Endodermal cell (in vitro differentiated cells): ENCODE results near the gene CIAO2B. TPM values are rescaled to one million over a fixed set of nuclear protein-coding genes. Genes with fewer than 3 reads are reported as not detected.

Experiments
- DNase-seq: peaks from one replicate; pipeline ENCODE4 v3.0.0-alpha.2; 2017
- H3K27ac ChIP-seq: 2 replicates; pipeline ENCODE4 v1.5.1; 2013; ENCODE audit warnings: mild to moderate bottlenecking, low read depth, low read length, moderate library complexity
- H3K27me3 ChIP-seq: 2 replicates; pipeline ENCODE4 v1.6.1; 2013; ENCODE audit warnings: mild to moderate bottlenecking, low read length, moderate library complexity; ENCODE audit not compliant: insufficient read depth, control insufficient read depth, poor library complexity, severe bottlenecking
- H3K36me3 ChIP-seq: 2 replicates; pipeline ENCODE4 v1.7.0; 2013; ENCODE audit warnings: mild to moderate bottlenecking, low read length, moderate library complexity; ENCODE audit not compliant: control insufficient read depth, insufficient read depth
- H3K4me1 ChIP-seq: one replicate; pipeline ENCODE4 v1.7.0; 2013; ENCODE audit warnings: low read length; ENCODE audit not compliant: control insufficient read depth, insufficient read depth
- H3K4me3 ChIP-seq: 2 replicates; pipeline ENCODE4 v1.5.1; 2013; ENCODE audit warnings: mild to moderate bottlenecking, low read length, moderate library complexity
- H3K9ac ChIP-seq: 2 replicates; pipeline ENCODE4 v1.6.1; 2013; ENCODE audit warnings: mild to moderate bottlenecking, low read length, moderate library complexity; ENCODE audit not compliant: poor library complexity, severe bottlenecking; ENCODE audit errors: extremely low read depth
- H3K9me3 ChIP-seq: 2 replicates; pipeline ENCODE4 v1.6.1; 2013; ENCODE audit warnings: mild to moderate bottlenecking, low read length, moderate library complexity; ENCODE audit not compliant: control insufficient read depth
- H3K27ac Mint-ChIP-seq: 2 replicates; pipeline ENCODE4 v1.8.0; 2020; ENCODE audit warnings: mixed read lengths
- H3K27me3 Mint-ChIP-seq: 2 replicates; pipeline ENCODE4 v1.8.0; 2021; ENCODE audit warnings: mild to moderate bottlenecking, mixed read lengths; ENCODE audit not compliant: insufficient read depth
- H3K36me3 Mint-ChIP-seq: 2 replicates; pipeline ENCODE4 v1.8.0; 2020; ENCODE audit warnings: low read depth, mixed read lengths
- H3K4me1 Mint-ChIP-seq: 2 replicates; pipeline ENCODE4 v1.8.0; 2020; ENCODE audit warnings: mixed read lengths
- H3K4me3 Mint-ChIP-seq: 2 replicates; pipeline ENCODE4 v1.8.0; 2020; ENCODE audit warnings: mild to moderate bottlenecking, moderate library complexity, mixed read lengths
- H3K9me3 Mint-ChIP-seq: 2 replicates; pipeline ENCODE4 v1.8.0; 2020; ENCODE audit warnings: mild to moderate bottlenecking, mixed read lengths
- WGBS, 2 experiments: methylation state at CpG; one replicate each; pipeline versions ENCODE4 v1.1.5 to v1.1.7; 2013; ENCODE audit warnings: missing lambda C conversion rate in 2 of 2, mixed read lengths in 1 of 2; ENCODE audit not compliant: insufficient coverage in 1 of 2, insufficient read length in 1 of 2; 5-methylcytosine and 5-hydroxymethylcytosine counted together
- total RNA-seq, 2 donors: library from RNA; stranded (reverse); fragmentation: NEBNext Ultra II Directional in 1 of 2; extraction: Animal tissue kit (Norgen Biotek cat#: 25700) in 1 of 2; gene quantifications; 2 replicates in 1 of 2; 3 replicates in 1 of 2; pipeline ENCODE4 v1.2.1, GENCODE V29; 2021
- TF ChIP-seq, protein P1 (sequence below): fragments of 200-600 bp; sonication (generic); conservative IDR thresholded peaks from 2 replicates; pipeline ENCODE4 v1.5.0; 2021; ENCODE audit warnings: antibody characterized with exemption, mild to moderate bottlenecking

Gene CIAO2B
- total RNA-seq, 2 donors from 2014 or later, result 70.2 to 87.7 TPM

GRCh38 chr16:66905633-66906539, 28.3 kb downstream of the CIAO2B start:
- H3K9ac ChIP-seq, result no peak overlapping the region
- H3K27ac ChIP-seq, result no peak overlapping the region
- H3K9me3 ChIP-seq, result no peaks in the 10 kb centered on the region
- H3K27me3 ChIP-seq, result peaks cover 17% of the 10 kb centered on the region
- Mint-ChIP-seq H3K36me3 (no peaks in the 10 kb centered on the region), H3K27me3 (peaks cover 20% of the 10 kb centered on the region), H3K9me3 (no peaks in the 10 kb centered on the region), H3K4me1 (no peaks in the 10 kb centered on the region), H3K27ac (no peak overlapping the region), H3K4me3 (no peak overlapping the region)
- no peaks in the 10 kb centered on the region for H3K36me3 ChIP-seq
- peak; percentile 75 for DNase-seq
- 87 to 97% methylated on average over 7 to 11 of the region's 11 CpGs for WGBS, 2 experiments
- TF ChIP-seq, protein P1, sequence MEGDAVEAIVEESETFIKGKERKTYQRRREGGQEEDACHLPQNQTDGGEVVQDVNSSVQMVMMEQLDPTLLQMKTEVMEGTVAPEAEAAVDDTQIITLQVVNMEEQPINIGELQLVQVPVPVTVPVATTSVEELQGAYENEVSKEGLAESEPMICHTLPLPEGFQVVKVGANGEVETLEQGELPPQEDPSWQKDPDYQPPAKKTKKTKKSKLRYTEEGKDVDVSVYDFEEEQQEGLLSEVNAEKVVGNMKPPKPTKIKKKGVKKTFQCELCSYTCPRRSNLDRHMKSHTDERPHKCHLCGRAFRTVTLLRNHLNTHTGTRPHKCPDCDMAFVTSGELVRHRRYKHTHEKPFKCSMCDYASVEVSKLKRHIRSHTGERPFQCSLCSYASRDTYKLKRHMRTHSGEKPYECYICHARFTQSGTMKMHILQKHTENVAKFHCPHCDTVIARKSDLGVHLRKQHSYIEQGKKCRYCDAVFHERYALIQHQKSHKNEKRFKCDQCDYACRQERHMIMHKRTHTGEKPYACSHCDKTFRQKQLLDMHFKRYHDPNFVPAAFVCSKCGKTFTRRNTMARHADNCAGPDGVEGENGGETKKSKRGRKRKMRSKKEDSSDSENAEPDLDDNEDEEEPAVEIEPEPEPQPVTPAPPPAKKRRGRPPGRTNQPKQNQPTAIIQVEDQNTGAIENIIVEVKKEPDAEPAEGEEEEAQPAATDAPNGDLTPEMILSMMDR, result no peak
- no peaks in the 10 kb centered on the region for H3K4me1 ChIP-seq
- H3K4me3 ChIP-seq, result no peak overlapping the region

DNA sequence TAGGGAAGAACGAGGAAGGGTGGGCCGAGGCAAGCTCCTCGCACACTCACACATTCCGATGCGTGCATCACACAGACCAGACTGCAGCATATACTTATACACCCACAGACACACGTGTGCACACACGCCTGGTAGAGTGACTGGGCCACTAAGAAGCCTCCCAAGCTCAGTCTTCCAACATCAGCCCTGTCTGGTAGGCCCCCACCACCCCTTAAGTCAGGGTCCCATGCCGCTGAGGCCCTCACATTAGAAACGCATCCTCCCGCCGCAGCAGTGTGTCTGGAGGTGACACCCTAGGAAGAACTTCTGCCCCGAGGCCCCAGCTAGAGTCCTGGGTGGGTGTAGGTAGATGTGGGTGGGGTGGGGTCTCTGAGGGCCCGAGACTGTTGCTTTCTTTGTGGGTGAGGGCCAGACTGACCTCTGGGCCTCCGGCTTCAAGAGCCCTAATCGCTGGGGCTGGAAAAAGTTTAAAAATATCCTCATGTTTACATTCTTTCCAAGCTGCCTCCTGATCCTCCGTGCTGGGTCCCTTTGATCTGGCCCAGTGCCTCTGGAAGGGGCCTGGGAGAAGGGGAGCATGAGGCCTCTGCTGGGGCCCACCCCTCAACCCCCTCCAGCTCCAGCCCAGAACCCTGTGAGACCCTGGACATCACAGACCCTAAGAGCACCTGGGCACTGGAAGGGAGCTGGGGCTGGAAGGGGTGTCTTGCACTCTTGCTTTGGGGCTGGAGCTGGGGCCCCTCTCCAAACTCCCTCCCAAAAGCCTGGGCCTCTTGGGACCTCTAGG, 29.2 kb downstream of the CIAO2B start:
- peaks cover 17% of the 10 kb centered on the region for H3K27me3 ChIP-seq
- H3K27ac Mint-ChIP-seq, result no peak overlapping the region
- no peaks in the 10 kb centered on the region for H3K36me3 ChIP-seq
- 90 to 93% methylated on average over 5 to 16 of the region's 16 CpGs for WGBS, 2 experiments
- H3K4me1 Mint-ChIP-seq, result peaks cover 5% of the 10 kb centered on the region
- H3K27me3 Mint-ChIP-seq, result peaks cover 26% of the 10 kb centered on the region
- H3K9ac ChIP-seq, result no peak overlapping the region
- no peak overlapping the region for H3K4me3 ChIP-seq
- H3K4me3 Mint-ChIP-seq, result no peak overlapping the region
- no peaks in the 10 kb centered on the region for H3K36me3 Mint-ChIP-seq
- no peaks in the 10 kb centered on the region for H3K9me3 Mint-ChIP-seq
- H3K9me3 ChIP-seq, result no peaks in the 10 kb centered on the region
- H3K4me1 ChIP-seq, result peaks cover 4% of the 10 kb centered on the region
- no peak for DNase-seq
- no peak overlapping the region for H3K27ac ChIP-seq
- TF ChIP-seq, protein P1, result no peak

DNA sequence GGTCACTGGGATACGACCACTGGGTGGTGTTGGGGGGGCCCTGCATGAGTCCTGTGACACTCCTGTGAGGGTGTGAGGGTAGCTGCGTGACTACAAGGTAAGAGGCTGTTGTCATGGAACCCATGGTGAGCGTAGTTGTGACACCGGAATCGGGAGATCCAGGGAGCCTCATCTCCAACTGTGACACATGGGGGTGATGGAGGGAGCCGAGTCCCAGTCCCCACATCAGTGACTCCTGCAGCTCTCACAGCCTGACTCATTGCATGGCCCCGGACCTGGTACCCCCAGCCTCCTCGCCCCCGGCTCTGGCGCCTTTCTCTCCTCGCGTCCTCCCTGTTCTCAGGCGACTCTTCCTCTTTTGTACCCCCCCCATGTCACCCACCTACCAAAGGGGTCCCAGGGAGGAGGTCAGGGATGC, 29.8 kb downstream of the CIAO2B start:
- 95 to 97% methylated on average over 4 to 13 of the region's 13 CpGs for WGBS, 2 experiments
- no peak overlapping the region for H3K27ac ChIP-seq
- H3K27me3 Mint-ChIP-seq, result peaks cover 23% of the 10 kb centered on the region
- TF ChIP-seq, protein P1, result no peak
- no peaks in the 10 kb centered on the region for H3K36me3 Mint-ChIP-seq
- peaks cover 11% of the 10 kb centered on the region for H3K4me1 Mint-ChIP-seq
- no peaks in the 10 kb centered on the region for H3K9me3 ChIP-seq
- H3K4me3 ChIP-seq, result no peak overlapping the region
- H3K4me1 ChIP-seq, result peaks cover 10% of the 10 kb centered on the region
- no peak overlapping the region for H3K9ac ChIP-seq
- peaks cover 17% of the 10 kb centered on the region for H3K27me3 ChIP-seq
- H3K27ac Mint-ChIP-seq, result no peak overlapping the region
- H3K9me3 Mint-ChIP-seq, result no peaks in the 10 kb centered on the region
- H3K4me3 Mint-ChIP-seq, result no peak overlapping the region
- H3K36me3 ChIP-seq, result no peaks in the 10 kb centered on the region
- DNase-seq, result no peak
